Measurements from ENCODE around the gene ZNF32.

- peak; percentile 38; the same call in 1 of the 2 replicates for TF ChIP-seq CTCF (conservative IDR thresholded peaks at IDR 0.05; ENCODE audit: low read depth, low read length)
- TF ChIP-seq EZH2 (IDR thresholded peaks at IDR 0.05; ENCODE audit: borderline replicate concordance, low read depth, low read length, poor library complexity, severe bottlenecking): no peak
Measured at GRCh38 chr10:43686414-43686813, 37.7 kb upstream of the ZNF32 start.

All from A673 (cell line).